Measurements from ENCODE around the gene MAP2.
A peak's percentile ranks its signal among the peaks of the same experiment; 100 is the strongest.

MAP2 gene

DNA sequence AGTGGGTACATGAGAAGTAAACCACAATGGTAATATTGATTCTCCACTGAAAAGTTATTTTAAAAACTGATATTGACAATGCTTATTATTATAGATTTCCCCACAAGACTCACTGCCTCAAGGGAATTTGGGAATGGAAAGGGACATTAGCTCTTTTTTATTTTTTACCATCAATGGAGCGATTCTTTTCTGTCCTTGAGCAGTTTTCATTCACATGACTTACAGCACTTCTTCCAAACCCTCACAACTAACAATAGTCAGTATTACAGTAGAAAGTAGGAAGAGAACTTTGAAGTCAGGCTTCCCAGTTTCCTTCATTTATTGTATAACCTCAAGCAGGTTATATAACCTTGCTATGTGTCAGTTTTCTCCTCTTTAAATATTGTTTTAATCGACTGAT lies 343.5 kb downstream of the MAP2 start:
- no peak for FAIRE-seq
- no peak for DNase-seq (ENCODE audit: insufficient read length)
- TF ChIP-seq POLR2A (IDR thresholded peaks at IDR 0.05; ENCODE audit: low read depth, low read length) (no peak), TAF1 (IDR thresholded peaks at IDR 0.05; ENCODE audit: borderline replicate concordance, low read depth, low read length) (no peak), POLR2AphosphoS5 (IDR thresholded peaks at IDR 0.05; ENCODE audit: low read depth, low read length) (no peak)

DNA sequence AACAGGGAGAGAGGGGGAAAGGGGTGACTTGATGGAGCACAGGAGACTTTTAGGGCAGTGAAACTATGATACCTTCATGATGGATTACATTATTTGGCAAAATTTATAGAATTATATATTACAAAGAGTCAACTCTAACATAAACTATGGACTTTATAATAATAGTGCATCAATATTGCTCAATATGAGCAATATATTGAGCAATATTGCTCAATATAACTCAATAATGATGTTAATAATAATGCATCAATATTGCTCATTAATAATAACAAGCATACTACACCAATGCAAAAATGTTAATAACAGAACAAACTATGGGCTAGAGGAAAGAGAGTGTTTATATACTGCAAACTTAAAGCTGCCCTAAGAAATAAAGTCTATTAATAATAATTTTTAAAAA lies 344.7 kb downstream of the MAP2 start:
- no peak for DNase-seq (ENCODE audit: insufficient read length)
- TF ChIP-seq POLR2A (IDR thresholded peaks at IDR 0.05; ENCODE audit: low read depth, low read length): no peak
- no peak for TF ChIP-seq POLR2AphosphoS5 (IDR thresholded peaks at IDR 0.05; ENCODE audit: low read depth, low read length)
- no peak for TF ChIP-seq TAF1 (IDR thresholded peaks at IDR 0.05; ENCODE audit: borderline replicate concordance, low read depth, low read length)
- no peak for FAIRE-seq

DNA sequence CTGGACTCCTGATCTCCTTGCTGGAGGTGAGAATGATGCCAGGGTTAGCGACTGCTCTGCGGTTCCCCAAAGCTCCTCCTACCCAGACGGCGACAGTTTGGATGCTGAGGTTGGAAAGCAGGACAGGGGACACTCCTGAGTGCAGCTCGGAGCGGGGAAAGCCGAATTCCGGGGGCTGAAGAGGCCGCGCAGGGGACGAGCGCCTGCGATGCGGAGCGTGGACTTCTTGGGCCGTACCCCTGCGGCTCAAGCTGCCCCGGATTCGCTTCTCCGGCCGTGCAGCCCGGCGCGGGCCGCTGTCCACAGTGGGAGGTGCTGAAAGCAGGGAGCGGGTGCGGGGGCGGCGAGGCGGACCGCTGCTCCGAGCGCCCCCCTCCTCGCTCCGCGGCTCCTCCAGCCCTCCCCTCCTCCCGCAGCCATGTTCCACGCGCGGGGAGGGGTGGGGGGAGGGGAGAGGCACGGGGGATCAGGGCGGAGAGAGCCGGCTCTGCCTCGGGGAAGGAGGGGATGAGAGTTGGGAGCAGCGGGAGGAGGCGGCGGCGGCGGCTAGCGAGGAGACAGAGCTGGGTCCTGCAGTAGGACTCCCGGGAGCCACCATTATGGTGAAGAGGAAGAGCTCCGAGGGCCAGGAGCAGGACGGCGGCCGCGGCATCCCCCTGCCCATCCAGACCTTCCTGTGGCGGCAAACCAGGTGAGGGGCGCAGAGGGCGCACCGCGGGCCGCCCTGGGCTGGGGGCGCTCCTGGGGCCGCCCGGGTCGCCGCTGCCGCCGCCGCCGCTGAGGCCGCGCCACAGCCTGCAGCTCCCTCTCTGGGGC lies 347.8 kb downstream of the MAP2 start, which contains the start of gene UNC80:
Gene UNC80 (plus strand): TSS at position 359 of the 816 bp plus-strand sequence. CDS start 241 bp downstream, at position 600.
- FAIRE-seq (no peak), DNase-seq (ENCODE audit: insufficient read length) (peak; percentile 27)
- TF ChIP-seq TAF1 (IDR thresholded peaks at IDR 0.05; ENCODE audit: borderline replicate concordance, low read depth, low read length): no peak
- no peak for TF ChIP-seq POLR2A (IDR thresholded peaks at IDR 0.05; ENCODE audit: low read depth, low read length)
- no peak for TF ChIP-seq POLR2AphosphoS5 (IDR thresholded peaks at IDR 0.05; ENCODE audit: low read depth, low read length)

DNA sequence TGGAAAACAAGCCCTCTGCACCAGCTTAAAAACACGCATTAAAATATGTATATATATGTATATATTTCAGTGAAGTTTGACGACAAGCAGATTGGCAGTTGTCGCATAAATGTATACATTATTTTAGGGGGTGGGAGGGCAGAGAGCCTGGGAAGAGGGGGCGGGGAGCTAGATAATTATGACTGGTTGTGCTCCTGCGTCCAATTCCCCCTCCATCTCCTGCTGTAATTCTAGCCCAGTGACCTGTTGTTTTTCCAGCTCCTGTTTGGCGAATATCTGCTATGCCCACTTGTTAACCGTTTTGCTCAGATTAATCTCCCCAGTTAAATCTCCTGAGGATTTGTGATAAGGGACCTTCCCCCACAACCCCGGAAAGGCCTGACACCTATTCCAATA lies 348.4 kb downstream of the MAP2 start:
- DNase-seq (ENCODE audit: insufficient read length): no peak
- TF ChIP-seq TAF1 (IDR thresholded peaks at IDR 0.05; ENCODE audit: borderline replicate concordance, low read depth, low read length): no peak
- TF ChIP-seq POLR2AphosphoS5 (IDR thresholded peaks at IDR 0.05; ENCODE audit: low read depth, low read length): no peak
- TF ChIP-seq POLR2A (IDR thresholded peaks at IDR 0.05; ENCODE audit: low read depth, low read length): no peak
- no peak for FAIRE-seq

DNA sequence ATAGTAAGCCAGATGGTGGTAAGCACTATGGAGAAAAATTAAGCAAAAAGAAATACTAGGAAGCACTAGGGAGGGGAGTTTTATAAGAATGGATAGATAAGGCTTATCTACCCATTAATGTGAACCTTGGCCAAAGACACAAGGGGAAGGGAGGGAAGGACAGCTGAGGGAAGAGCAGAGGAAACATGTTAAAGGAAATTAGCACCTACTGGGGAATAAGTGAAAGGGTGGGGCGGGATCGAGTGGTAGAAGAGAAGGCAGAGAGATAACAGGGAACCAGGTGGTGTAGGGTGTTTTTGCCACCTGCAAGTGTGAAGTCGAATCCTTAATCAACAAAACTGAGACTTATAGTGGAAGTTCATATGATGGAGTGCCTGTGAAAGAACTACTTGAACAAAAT lies 349.5 kb downstream of the MAP2 start:
- no peak for TF ChIP-seq POLR2A (IDR thresholded peaks at IDR 0.05; ENCODE audit: low read depth, low read length)
- TF ChIP-seq TAF1 (IDR thresholded peaks at IDR 0.05; ENCODE audit: borderline replicate concordance, low read depth, low read length): no peak
- no peak for TF ChIP-seq POLR2AphosphoS5 (IDR thresholded peaks at IDR 0.05; ENCODE audit: low read depth, low read length)
- FAIRE-seq: no peak
- no peak for DNase-seq (ENCODE audit: insufficient read length)
